Measurements from ENCODE around the gene KRT23. TPM values are rescaled to one million over a fixed set of nuclear protein-coding genes. Genes with fewer than 3 reads are reported as not detected.
A peak's percentile ranks its signal among the peaks of the same experiment; 100 is the strongest.

Gene KRT23
- total and polyA plus RNA-seq, 2 of the 13 experiments (the other 11 are each of a cell fraction or from before 2014, with no cell fraction given), result 24.7 to 51.1 TPM

GRCh38 chr17:40956401-40957254, 19.2 kb upstream of the KRT23 start (continued):
- peak; percentile 50; the same call in 1 of the 2 replicates for TF ChIP-seq ZNF800 (CRISPR knock-in tag; IDR thresholded peaks at IDR 0.05)
- peak; percentile 55; the same call in 1 of the 2 replicates for TF ChIP-seq ZNF431 (CRISPR knock-in tag; IDR thresholded peaks at IDR 0.05; ENCODE audit: borderline replicate concordance, low read depth)
- TF ChIP-seq SPEN (CRISPR knock-in tag; IDR thresholded peaks at IDR 0.05; ENCODE audit: low read depth), result peak; percentile 84
- no peak for TF ChIP-seq ZNF577 (CRISPR knock-in tag; IDR thresholded peaks at IDR 0.05; ENCODE audit: borderline replicate concordance, low read depth)
- TF ChIP-seq SALL2 (CRISPR knock-in tag; IDR thresholded peaks at IDR 0.05), result no peak
- TF ChIP-seq MIXL1 (CRISPR knock-in tag; IDR thresholded peaks at IDR 0.05), result peak; percentile 99
- TF ChIP-seq MTA1 (CRISPR knock-in tag; IDR thresholded peaks at IDR 0.05; ENCODE audit: borderline replicate concordance), result peak; percentile 45; the same call in 1 of the 2 replicates
- no peak for TF ChIP-seq ZBTB3 (CRISPR knock-in tag; IDR thresholded peaks at IDR 0.05; ENCODE audit: borderline replicate concordance, low read depth)
- peak; percentile 75 for TF ChIP-seq SSRP1 (CRISPR knock-in tag; IDR thresholded peaks at IDR 0.05)
- TF ChIP-seq CSRNP1 (CRISPR knock-in tag; IDR thresholded peaks at IDR 0.05), result no peak; the same call in 1 of the 2 replicates
- no peak for TF ChIP-seq TRIM22 (IDR thresholded peaks at IDR 0.05)
- peak; percentile 50 to 88; a peak in 2 of 4 replicates for TF ChIP-seq HMGXB4 (CRISPR knock-in tag; IDR thresholded peaks at IDR 0.05; ENCODE audit: borderline replicate concordance in 1 of 2, low read depth in 1 of 2)
- TF ChIP-seq KDM3A (CRISPR knock-in tag; IDR thresholded peaks at IDR 0.05; ENCODE audit: low read depth), result peak; percentile 97
- no peak for TF ChIP-seq ZKSCAN1 (IDR thresholded peaks at IDR 0.05; ENCODE audit: low read length)
- peak; percentile 99 for TF ChIP-seq ZGPAT (CRISPR knock-in tag; IDR thresholded peaks at IDR 0.05)
- TF ChIP-seq GABPA (IDR thresholded peaks at IDR 0.05; ENCODE audit: low read depth, low read length), result no peak
- peak; percentile 80 for TF ChIP-seq GABPA (CRISPR knock-in tag; IDR thresholded peaks at IDR 0.05; ENCODE audit: low read depth)
- TF ChIP-seq ZNF225 (CRISPR knock-in tag; IDR thresholded peaks at IDR 0.05), result no peak
- peak; percentile 91 for TF ChIP-seq ATF3 (CRISPR knock-in tag; IDR thresholded peaks at IDR 0.05)
- peak; percentile 99 for TF ChIP-seq ZKSCAN8 (CRISPR knock-in tag; IDR thresholded peaks at IDR 0.05; ENCODE audit: borderline replicate concordance)
